Neural crest cell (in vitro differentiated cells): ENCODE results near the gene PDRG1. TPM values are rescaled to one million over a fixed set of nuclear protein-coding genes. Genes with fewer than 3 reads are reported as not detected.

Experiments used
- DNase-seq: peaks from one replicate; pipeline ENCODE4 v3.0.0; 2021; ENCODE audit warnings: low read depth, mixed read lengths, low spot score
- H3K27ac Mint-ChIP-seq: one replicate; pipeline ENCODE4 v1.8.0; 2021; ENCODE audit warnings: mild to moderate bottlenecking, mixed read lengths; ENCODE audit not compliant: unreplicated experiment
- H3K27me3 Mint-ChIP-seq: 2 replicates; pipeline ENCODE4 v1.8.0; 2021; ENCODE audit warnings: low read depth, mild to moderate bottlenecking, mixed read lengths
- H3K36me3 Mint-ChIP-seq: 2 replicates; pipeline ENCODE4 v1.8.0; 2021; ENCODE audit warnings: low read depth, mild to moderate bottlenecking, mixed read lengths
- H3K4me1 Mint-ChIP-seq: 2 replicates; pipeline ENCODE4 v1.8.0; 2021; ENCODE audit warnings: mixed read lengths
- H3K4me3 Mint-ChIP-seq: one replicate; pipeline ENCODE4 v1.8.0; 2021; ENCODE audit warnings: mild to moderate bottlenecking, mixed read lengths
- H3K9me3 Mint-ChIP-seq: 2 replicates; pipeline ENCODE4 v1.8.0; 2021; ENCODE audit warnings: mixed read lengths
- CTCF ChIP-seq: fragments of 200-600 bp; sonication (generic); conservative IDR thresholded peaks from 2 replicates; pipeline ENCODE4 v1.5.0; 2021; ENCODE audit warnings: antibody characterized with exemption, mild to moderate bottlenecking
- total RNA-seq: library from RNA; stranded (reverse); gene quantifications from 2 replicates; pipeline ENCODE4 v1.2.1, GENCODE V29; 2021

PDRG1 gene
- total RNA-seq, 1 donor from 2014 or later = 34.9 TPM

DNA sequence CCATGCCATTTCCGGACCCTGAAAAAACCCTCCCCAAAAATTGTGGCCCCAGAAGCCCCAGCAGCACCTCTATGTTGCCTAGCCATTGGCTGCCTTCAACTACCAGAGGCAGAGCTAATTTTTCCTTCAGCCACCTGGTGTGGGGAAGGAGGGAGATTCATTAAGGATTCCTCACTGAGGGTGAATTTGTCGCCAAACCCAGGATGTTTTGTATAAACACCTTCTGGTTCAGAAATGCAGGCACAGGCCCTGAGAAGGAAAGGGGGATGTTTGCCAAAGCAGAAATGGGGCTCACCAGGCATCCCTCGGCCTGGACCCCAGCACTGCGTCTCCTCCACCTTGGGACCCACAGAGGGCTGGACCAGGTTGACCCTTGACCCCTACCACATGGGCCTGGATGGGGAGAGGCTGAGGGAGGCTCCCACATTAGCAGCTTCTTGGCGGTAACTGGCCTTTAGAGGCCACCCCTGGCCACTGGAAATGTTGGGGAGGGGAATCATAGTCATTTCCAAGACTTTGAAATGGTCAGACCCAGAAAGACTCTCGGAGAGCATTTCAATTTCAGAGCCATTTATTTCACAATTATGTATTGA, 1.8 kb upstream of the PDRG1 start:
- Mint-ChIP-seq H3K9me3 (peaks cover 3% of the 10 kb centered on the region), H3K36me3 (peaks cover 12% of the 10 kb centered on the region), H3K4me1 (peaks cover 30% of the 10 kb centered on the region), H3K4me3 (peak overlapping the region; percentile 60), H3K27me3 (peaks cover 49% of the 10 kb centered on the region), H3K27ac (no peak overlapping the region)
- TF ChIP-seq CTCF = no peak
- no peak for DNase-seq

DNA sequence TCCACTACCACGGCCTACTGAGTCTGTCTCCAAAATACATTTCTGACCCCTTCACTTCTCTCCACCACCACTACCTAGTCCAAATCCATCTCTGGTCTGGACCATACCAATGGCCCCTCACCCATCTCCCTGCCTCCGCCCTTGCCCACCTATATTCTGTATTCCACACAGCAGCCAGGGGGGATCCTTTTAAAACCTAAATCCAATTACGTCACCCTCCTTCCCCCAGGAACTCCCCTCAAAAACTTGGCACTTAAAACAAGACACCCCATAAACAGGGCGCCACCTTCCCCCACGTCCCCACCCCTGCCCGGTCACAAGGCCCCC, 680 bp downstream of the PDRG1 start:
- Mint-ChIP-seq H3K9me3 (peaks cover 3% of the 10 kb centered on the region), H3K27me3 (peaks cover 26% of the 10 kb centered on the region)

GRCh38 chr20:31949877-31950646, 1.8 kb downstream of the PDRG1 start:
- peaks cover 30% of the 10 kb centered on the region for H3K4me1 Mint-ChIP-seq
- TF ChIP-seq CTCF = no peak
- H3K36me3 Mint-ChIP-seq = peaks cover 27% of the 10 kb centered on the region
- no peak for DNase-seq
- H3K9me3 Mint-ChIP-seq = peaks cover 3% of the 10 kb centered on the region
- H3K4me3 Mint-ChIP-seq = peak overlapping the region; percentile 94
- peaks cover 15% of the 10 kb centered on the region for H3K27me3 Mint-ChIP-seq
- H3K27ac Mint-ChIP-seq = no peak overlapping the region

More for the DNA sequence above, 680 bp downstream of the PDRG1 start:
- Mint-ChIP-seq H3K36me3 (peaks cover 24% of the 10 kb centered on the region), H3K4me1 (peaks cover 30% of the 10 kb centered on the region), H3K27ac (peak overlapping the region; percentile 97), H3K4me3 (peak overlapping the region; percentile 94)
- TF ChIP-seq CTCF = no peak
- DNase-seq = no peak

DNA sequence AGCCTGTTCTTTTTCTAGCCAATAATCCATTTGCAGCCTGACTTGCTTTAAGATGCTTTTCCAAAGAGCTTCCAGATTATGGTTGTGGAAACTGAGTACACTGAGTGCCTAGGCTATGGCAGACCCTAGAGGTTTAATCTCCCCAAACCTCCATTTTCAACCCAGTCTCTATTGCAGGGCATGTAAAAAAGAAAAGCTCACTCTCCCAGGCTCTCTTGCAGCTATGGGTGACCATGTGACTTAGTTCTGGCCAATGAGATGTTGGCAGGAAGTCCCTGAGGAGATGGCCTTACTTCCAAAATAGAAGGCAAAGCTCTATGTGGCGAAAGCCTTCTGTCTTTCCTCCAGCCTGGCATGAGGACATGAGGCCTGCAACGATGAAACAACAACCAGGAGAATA, 3.8 kb downstream of the PDRG1 start:
- Mint-ChIP-seq H3K4me1 (peaks cover 30% of the 10 kb centered on the region), H3K27ac (no peak overlapping the region), H3K27me3 (peaks cover 6% of the 10 kb centered on the region), H3K4me3 (peak overlapping the region; percentile 75), H3K9me3 (peaks cover 3% of the 10 kb centered on the region), H3K36me3 (peaks cover 27% of the 10 kb centered on the region)
- TF ChIP-seq CTCF = no peak
- no peak for DNase-seq

DNA sequence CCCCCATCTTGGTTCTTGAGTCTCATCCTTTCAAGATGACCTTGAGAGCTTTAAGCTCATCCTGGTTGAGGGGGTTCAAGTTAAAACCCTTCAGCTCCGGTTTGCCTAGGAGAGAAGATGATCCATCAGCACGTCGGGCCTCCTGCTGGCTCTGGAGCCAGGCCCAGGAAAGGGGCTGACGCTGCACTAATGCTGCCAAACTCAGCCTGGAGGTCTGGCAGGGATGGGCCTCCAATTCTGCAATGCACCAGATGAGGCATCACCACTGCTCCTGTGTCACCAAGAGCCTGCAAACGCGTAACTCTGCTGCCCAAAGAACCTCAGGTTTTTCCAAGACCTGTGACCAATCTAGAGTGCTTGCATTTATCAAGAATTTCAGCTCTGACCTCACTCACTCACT, 6.1 kb downstream of the PDRG1 start:
- no peak overlapping the region for H3K4me3 Mint-ChIP-seq
- no peak for TF ChIP-seq CTCF
- H3K9me3 Mint-ChIP-seq = peaks cover 3% of the 10 kb centered on the region
- H3K36me3 Mint-ChIP-seq = peaks cover 27% of the 10 kb centered on the region
- no peak overlapping the region for H3K27ac Mint-ChIP-seq
- DNase-seq = no peak
- H3K4me1 Mint-ChIP-seq = peaks cover 16% of the 10 kb centered on the region
- no peaks in the 10 kb centered on the region for H3K27me3 Mint-ChIP-seq
